Stimulated activated memory B cell treated with anti-CD40 and anti-IgM and Interleukin-4, amounts not matched to agents 10 μg/mL and 1 μg/mL and 100 μg/mL, for 72 hours (primary cell): ENCODE measurements around the gene PHACTR2.
"Not testable (repeated sequence)": the region's sequence is repeated elsewhere in the genome, so short reads cannot be mapped to it uniquely, and the experiment has no call there.

Experiments
- ATAC-seq: fragments of 150-1000 bp; cut with Tn5 transposase; 2 replicates; pipeline ENCODE4 v1.10.0; 2021
- H3K27ac Mint-ChIP-seq: one replicate; pipeline ENCODE4 v1.8.0; 2022; ENCODE audit warnings: mild to moderate bottlenecking, mixed read lengths
- H3K27me3 Mint-ChIP-seq: one replicate; pipeline ENCODE4 v1.8.0; 2022; ENCODE audit warnings: mixed read lengths
- H3K36me3 Mint-ChIP-seq: one replicate; pipeline ENCODE4 v1.8.0; 2022; ENCODE audit warnings: mixed read lengths
- H3K4me1 Mint-ChIP-seq: one replicate; pipeline ENCODE4 v1.8.0; 2022; ENCODE audit warnings: mixed read lengths
- H3K4me3 Mint-ChIP-seq: one replicate; pipeline ENCODE4 v1.8.0; 2022; ENCODE audit warnings: mild to moderate bottlenecking, moderate library complexity, mixed read lengths
- H3K9me3 Mint-ChIP-seq: one replicate; pipeline ENCODE4 v1.8.0; 2022; ENCODE audit warnings: mixed read lengths

Gene PHACTR2

GRCh38 chr6:143844006-143844405 is 166.2 kb downstream of the PHACTR2 start:
- Mint-ChIP-seq H3K4me3 (peak overlapping the region; percentile 97), H3K4me1 (peaks cover 38% of the 10 kb centered on the region), H3K27ac (peak overlapping the region; percentile 98), H3K9me3 (no peaks in the 10 kb centered on the region), H3K36me3 (peaks cover 40% of the 10 kb centered on the region), H3K27me3 (no peaks in the 10 kb centered on the region)
- no peak for ATAC-seq

GRCh38 chr6:143845033-143845432 is 167.3 kb downstream of the PHACTR2 start:
- Mint-ChIP-seq H3K4me3 (no peak overlapping the region), H3K27me3 (no peaks in the 10 kb centered on the region), H3K4me1 (peaks cover 44% of the 10 kb centered on the region), H3K9me3 (no peaks in the 10 kb centered on the region), H3K27ac (no peak overlapping the region), H3K36me3 (peaks cover 50% of the 10 kb centered on the region)
- ATAC-seq: no peak

- peaks cover 37% of the 10 kb centered on the region for H3K4me1 Mint-ChIP-seq
- not testable (repeated sequence) for H3K27ac Mint-ChIP-seq, H3K4me3 Mint-ChIP-seq, ATAC-seq, H3K9me3 Mint-ChIP-seq, H3K27me3 Mint-ChIP-seq
- H3K36me3 Mint-ChIP-seq: peaks cover 88% of the 10 kb centered on the region
Observed at GRCh38 chr6:143851706-143852105, 173.9 kb downstream of the PHACTR2 start.

- H3K4me3 Mint-ChIP-seq, H3K27ac Mint-ChIP-seq, H3K9me3 Mint-ChIP-seq, H3K27me3 Mint-ChIP-seq, ATAC-seq: not testable (repeated sequence)
- Mint-ChIP-seq H3K4me1 (peaks cover 23% of the 10 kb centered on the region), H3K36me3 (peaks cover 96% of the 10 kb centered on the region)
Observed at GRCh38 chr6:143855057-143855456, 177.3 kb downstream of the PHACTR2 start.

GRCh38 chr6:143856762-143857161 is 179.0 kb downstream of the PHACTR2 start:
- ATAC-seq, H3K27ac Mint-ChIP-seq, H3K4me3 Mint-ChIP-seq, H3K27me3 Mint-ChIP-seq, H3K9me3 Mint-ChIP-seq: not testable (repeated sequence)
- Mint-ChIP-seq H3K36me3 (peaks cover 92% of the 10 kb centered on the region), H3K4me1 (peaks cover 21% of the 10 kb centered on the region)

- no peak for ATAC-seq
- H3K9me3 Mint-ChIP-seq: peaks cover 6% of the 10 kb centered on the region
Observed at GRCh38 chr6:143857651-143858050, 179.9 kb downstream of the PHACTR2 start.

GRCh38 chr6:143859891-143860660 is 182.3 kb downstream of the PHACTR2 start:
- H3K4me1 Mint-ChIP-seq: no peaks in the 10 kb centered on the region
- no peaks in the 10 kb centered on the region for H3K27me3 Mint-ChIP-seq
- no peak overlapping the region for H3K4me3 Mint-ChIP-seq
- peaks cover 2% of the 10 kb centered on the region for H3K9me3 Mint-ChIP-seq
- no peak overlapping the region for H3K27ac Mint-ChIP-seq
- ATAC-seq: no peak
- peaks cover 86% of the 10 kb centered on the region for H3K36me3 Mint-ChIP-seq

More at GRCh38 chr6:143857651-143858050, 179.9 kb downstream of the PHACTR2 start:
- Mint-ChIP-seq H3K27me3 (no peaks in the 10 kb centered on the region), H3K36me3 (peaks cover 88% of the 10 kb centered on the region), H3K4me1 (peaks cover 13% of the 10 kb centered on the region), H3K4me3 (no peak overlapping the region), H3K27ac (no peak overlapping the region)

GRCh38 chr6:143863771-143864170 is 186.0 kb downstream of the PHACTR2 start:
- ATAC-seq: no peak
- Mint-ChIP-seq H3K9me3 (peaks cover 6% of the 10 kb centered on the region), H3K4me1 (no peaks in the 10 kb centered on the region), H3K4me3 (no peak overlapping the region), H3K36me3 (peaks cover 82% of the 10 kb centered on the region), H3K27ac (no peak overlapping the region), H3K27me3 (no peaks in the 10 kb centered on the region)

GRCh38 chr6:143864234-143864633 is 186.5 kb downstream of the PHACTR2 start, which contains the start of gene ZC2HC1B:
TSS of gene ZC2HC1B (plus strand) at chr6:143864474. CDS start at chr6:143864540, 66 bp downstream.
- no peak within 1 kb of the TSS for H3K4me3 Mint-ChIP-seq
- no peak within 1 kb of the TSS for H3K27ac Mint-ChIP-seq
- H3K4me1 Mint-ChIP-seq: no peaks in the 10 kb centered on the region
- H3K36me3 Mint-ChIP-seq: peaks cover 79% of the 10 kb centered on the region
- no peaks in the 10 kb centered on the region for H3K27me3 Mint-ChIP-seq
- peaks cover 6% of the 10 kb centered on the region for H3K9me3 Mint-ChIP-seq
- ATAC-seq: no peak

GRCh38 chr6:143867236-143867635 is 189.5 kb downstream of the PHACTR2 start:
- Mint-ChIP-seq H3K9me3 (peaks cover 6% of the 10 kb centered on the region), H3K27me3 (no peaks in the 10 kb centered on the region), H3K4me1 (no peaks in the 10 kb centered on the region), H3K27ac (no peak overlapping the region), H3K4me3 (no peak overlapping the region), H3K36me3 (peaks cover 59% of the 10 kb centered on the region)
- no peak for ATAC-seq

- ATAC-seq: not testable (repeated sequence)
- H3K36me3 Mint-ChIP-seq: peaks cover 51% of the 10 kb centered on the region
Observed at GRCh38 chr6:143868808-143869207, 191.0 kb downstream of the PHACTR2 start.

GRCh38 chr6:143871202-143871730 is 193.5 kb downstream of the PHACTR2 start:
- not testable (repeated sequence) for H3K27ac Mint-ChIP-seq, H3K4me3 Mint-ChIP-seq, ATAC-seq, H3K27me3 Mint-ChIP-seq
- H3K36me3 Mint-ChIP-seq: peaks cover 44% of the 10 kb centered on the region
- peaks cover 17% of the 10 kb centered on the region for H3K9me3 Mint-ChIP-seq
- H3K4me1 Mint-ChIP-seq: peaks cover 21% of the 10 kb centered on the region

More at GRCh38 chr6:143868808-143869207, 191.0 kb downstream of the PHACTR2 start:
- H3K9me3 Mint-ChIP-seq, H3K27me3 Mint-ChIP-seq, H3K4me3 Mint-ChIP-seq, H3K27ac Mint-ChIP-seq: not testable (repeated sequence)
- H3K4me1 Mint-ChIP-seq: peaks cover 14% of the 10 kb centered on the region

- peaks cover 21% of the 10 kb centered on the region for H3K4me1 Mint-ChIP-seq
- H3K36me3 Mint-ChIP-seq: peaks cover 35% of the 10 kb centered on the region
- peak overlapping the region; percentile 48 for H3K27ac Mint-ChIP-seq
- ATAC-seq: no peak
- no peak overlapping the region for H3K4me3 Mint-ChIP-seq
- no peaks in the 10 kb centered on the region for H3K27me3 Mint-ChIP-seq
- H3K9me3 Mint-ChIP-seq: peaks cover 17% of the 10 kb centered on the region
Observed at GRCh38 chr6:143872201-143872600, 194.4 kb downstream of the PHACTR2 start.

- peak overlapping the region; percentile 48 for H3K27ac Mint-ChIP-seq
- H3K36me3 Mint-ChIP-seq: peaks cover 24% of the 10 kb centered on the region
- H3K4me1 Mint-ChIP-seq: peaks cover 21% of the 10 kb centered on the region
- not testable (repeated sequence) for H3K4me3 Mint-ChIP-seq, H3K27me3 Mint-ChIP-seq, ATAC-seq
- peaks cover 14% of the 10 kb centered on the region for H3K9me3 Mint-ChIP-seq
Observed at GRCh38 chr6:143873600-143873999, 195.8 kb downstream of the PHACTR2 start.

GRCh38 chr6:143874503-143874902 is 196.7 kb downstream of the PHACTR2 start:
- H3K4me3 Mint-ChIP-seq, H3K27me3 Mint-ChIP-seq, ATAC-seq: not testable (repeated sequence)
- Mint-ChIP-seq H3K36me3 (peaks cover 21% of the 10 kb centered on the region), H3K27ac (peak overlapping the region; percentile 48), H3K9me3 (peaks cover 13% of the 10 kb centered on the region), H3K4me1 (peaks cover 21% of the 10 kb centered on the region)
